ENCODE measurements around the gene IL17RC.
A peak's percentile ranks its signal among the peaks of the same experiment; 100 is the strongest.

Gene IL17RC

GRCh38 chr3:9902372-9903237 lies 14.3 kb upstream of the IL17RC start, which contains the start of gene IL17RE:
IL17RE (plus strand) TSS chr3:9902848; CDS start chr3:9902933, 85 bp downstream.
- Histone ChIP-seq H3K9me3 (ENCODE audit: insufficient read depth, low read depth, low read length) (no peaks in the 10 kb centered on the region), H2AFZ (ENCODE audit: low read length) (peak within 1 kb of the TSS; percentile 74), H3K27me3 (ENCODE audit: insufficient read depth, low read length, poor library complexity, severe bottlenecking) (no peaks in the 10 kb centered on the region), H3K4me2 (ENCODE audit: low read depth, low read length, poor library complexity, severe bottlenecking) (peak within 1 kb of the TSS; percentile 85), H3K9ac (ENCODE audit: low read depth, low read length, poor library complexity, severe bottlenecking) (peak within 1 kb of the TSS; percentile 88), H3K9me2 (replicated peaks; ENCODE audit: low read depth, low read length) (no peaks in the 10 kb centered on the region), H3K4me3 (ENCODE audit: low read length, poor library complexity, severe bottlenecking) (peak within 1 kb of the TSS; percentile 80), H3K4me1 (ENCODE audit: insufficient read depth, low read length, poor library complexity, severe bottlenecking) (peaks cover 36% of the 10 kb centered on the region), H3K79me2 (ENCODE audit: insufficient read depth, low read length) (peaks cover 29% of the 10 kb centered on the region), H3K36me3 (ENCODE audit: insufficient read depth, low read length) (peaks cover 5% of the 10 kb centered on the region; the same call in 1 of the 2 replicates), H3F3A (ENCODE audit: low read depth) (no peaks in the 10 kb centered on the region), H4K20me1 (ENCODE audit: insufficient read depth, low read length, poor library complexity, severe bottlenecking) (no peaks in the 10 kb centered on the region)
- TF ChIP-seq, protein P1, sequence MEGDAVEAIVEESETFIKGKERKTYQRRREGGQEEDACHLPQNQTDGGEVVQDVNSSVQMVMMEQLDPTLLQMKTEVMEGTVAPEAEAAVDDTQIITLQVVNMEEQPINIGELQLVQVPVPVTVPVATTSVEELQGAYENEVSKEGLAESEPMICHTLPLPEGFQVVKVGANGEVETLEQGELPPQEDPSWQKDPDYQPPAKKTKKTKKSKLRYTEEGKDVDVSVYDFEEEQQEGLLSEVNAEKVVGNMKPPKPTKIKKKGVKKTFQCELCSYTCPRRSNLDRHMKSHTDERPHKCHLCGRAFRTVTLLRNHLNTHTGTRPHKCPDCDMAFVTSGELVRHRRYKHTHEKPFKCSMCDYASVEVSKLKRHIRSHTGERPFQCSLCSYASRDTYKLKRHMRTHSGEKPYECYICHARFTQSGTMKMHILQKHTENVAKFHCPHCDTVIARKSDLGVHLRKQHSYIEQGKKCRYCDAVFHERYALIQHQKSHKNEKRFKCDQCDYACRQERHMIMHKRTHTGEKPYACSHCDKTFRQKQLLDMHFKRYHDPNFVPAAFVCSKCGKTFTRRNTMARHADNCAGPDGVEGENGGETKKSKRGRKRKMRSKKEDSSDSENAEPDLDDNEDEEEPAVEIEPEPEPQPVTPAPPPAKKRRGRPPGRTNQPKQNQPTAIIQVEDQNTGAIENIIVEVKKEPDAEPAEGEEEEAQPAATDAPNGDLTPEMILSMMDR (conservative IDR thresholded peaks at IDR 0.05; ENCODE audit: low read length) = no peak
- no peak for TF ChIP-seq EZH2phosphoT487 (IDR thresholded peaks at IDR 0.05; ENCODE audit: borderline replicate concordance)

DNA sequence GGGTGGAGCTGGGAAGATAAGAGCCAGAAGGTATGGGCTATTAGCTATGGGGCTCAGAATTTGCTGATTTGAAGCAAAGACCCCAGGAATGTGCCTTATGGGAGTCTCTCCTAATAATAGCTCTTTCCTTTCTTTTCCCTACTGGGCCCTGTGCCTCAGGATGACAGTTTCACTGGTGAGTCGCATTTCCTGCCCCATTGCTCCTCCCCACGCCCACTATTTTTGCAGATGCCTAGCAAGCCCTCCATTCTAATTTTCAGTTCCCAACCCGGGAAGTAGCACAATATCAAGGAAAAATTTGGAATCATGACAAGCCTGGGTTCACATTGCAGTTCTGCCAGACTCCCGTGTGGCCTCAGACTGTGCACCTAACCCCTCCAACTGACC lies 13.7 kb upstream of the IL17RC start:
- Histone ChIP-seq H3K4me2 (ENCODE audit: low read depth, low read length, poor library complexity, severe bottlenecking) (peak overlapping the region; percentile 85), H3F3A (ENCODE audit: low read depth) (no peaks in the 10 kb centered on the region), H3K79me2 (ENCODE audit: insufficient read depth, low read length) (peaks cover 29% of the 10 kb centered on the region), H3K4me3 (ENCODE audit: low read length, poor library complexity, severe bottlenecking) (peak overlapping the region; percentile 80), H3K9me2 (replicated peaks; ENCODE audit: low read depth, low read length) (no peaks in the 10 kb centered on the region), H3K4me1 (ENCODE audit: insufficient read depth, low read length, poor library complexity, severe bottlenecking) (peaks cover 31% of the 10 kb centered on the region), H3K9ac (ENCODE audit: low read depth, low read length, poor library complexity, severe bottlenecking) (peak overlapping the region; percentile 88), H3K9me3 (ENCODE audit: insufficient read depth, low read depth, low read length) (no peaks in the 10 kb centered on the region), H3K36me3 (ENCODE audit: insufficient read depth, low read length) (peaks cover 5% of the 10 kb centered on the region; the same call in 1 of the 2 replicates), H4K20me1 (ENCODE audit: insufficient read depth, low read length, poor library complexity, severe bottlenecking) (no peaks in the 10 kb centered on the region), H2AFZ (ENCODE audit: low read length) (peak overlapping the region; percentile 74; the same call in 1 of the 2 replicates), H3K27me3 (ENCODE audit: insufficient read depth, low read length, poor library complexity, severe bottlenecking) (no peaks in the 10 kb centered on the region)
- TF ChIP-seq, protein P1 (conservative IDR thresholded peaks at IDR 0.05; ENCODE audit: low read length) = no peak
- TF ChIP-seq EZH2phosphoT487 (IDR thresholded peaks at IDR 0.05; ENCODE audit: borderline replicate concordance) = no peak

- Histone ChIP-seq H3K4me2 (ENCODE audit: low read depth, low read length, poor library complexity, severe bottlenecking) (peak overlapping the region; percentile 85), H3K4me3 (ENCODE audit: low read length, poor library complexity, severe bottlenecking) (peak overlapping the region; percentile 80), H3K27me3 (ENCODE audit: insufficient read depth, low read length, poor library complexity, severe bottlenecking) (no peaks in the 10 kb centered on the region), H3K9me3 (ENCODE audit: insufficient read depth, low read depth, low read length) (no peaks in the 10 kb centered on the region), H3F3A (ENCODE audit: low read depth) (no peaks in the 10 kb centered on the region), H4K20me1 (ENCODE audit: insufficient read depth, low read length, poor library complexity, severe bottlenecking) (no peaks in the 10 kb centered on the region), H3K79me2 (ENCODE audit: insufficient read depth, low read length) (peaks cover 29% of the 10 kb centered on the region), H3K36me3 (ENCODE audit: insufficient read depth, low read length) (peaks cover 5% of the 10 kb centered on the region; the same call in 1 of the 2 replicates), H3K9me2 (replicated peaks; ENCODE audit: low read depth, low read length) (no peaks in the 10 kb centered on the region), H3K4me1 (ENCODE audit: insufficient read depth, low read length, poor library complexity, severe bottlenecking) (peaks cover 29% of the 10 kb centered on the region), H2AFZ (ENCODE audit: low read length) (no peak overlapping the region), H3K9ac (ENCODE audit: low read depth, low read length, poor library complexity, severe bottlenecking) (peak overlapping the region; percentile 88)
- no peak for TF ChIP-seq EZH2phosphoT487 (IDR thresholded peaks at IDR 0.05; ENCODE audit: borderline replicate concordance)
- TF ChIP-seq, protein P1 (conservative IDR thresholded peaks at IDR 0.05; ENCODE audit: low read length) = no peak
Measured at GRCh38 chr3:9903904-9904303, 13.0 kb upstream of the IL17RC start.

All from Loucy (cell line).